HepG2 (cell line): Measurements from ENCODE around the gene CHRNB2. TPM values are rescaled to one million over a fixed set of nuclear protein-coding genes. Genes with fewer than 3 reads are reported as not detected.
A peak's percentile ranks its signal among the peaks of the same experiment; 100 is the strongest.

Experiments
- ATAC-seq: fragments of 200-7000 bp; cut with Tn5 transposase; 3 replicates; pipeline ENCODE4 v1.9.1; 2020; ENCODE audit warnings: mild to moderate bottlenecking, moderate library complexity
- BruUV-seq: library from RNA; stranded (reverse); fragments of 400-500 nt; replicated peaks from 2 replicates; lab custom pipeline; 2021; lab: Mats Ljungman, UMichigan
- CTCF ChIA-PET: fragments of 300-600 bp; formaldehyde crosslinking; extraction: SDS; loops from one replicate; lab custom pipeline; 2021; ENCODE audit warnings: low total read pairs, inconsistent platforms, low intra/inter-chr PET ratio; lab: Yijun Ruan, JAX
- POLR2A ChIA-PET: fragments of 350-600 bp; sonication (Branson Sonifier 250); formaldehyde crosslinking; loops from one replicate; lab custom pipeline; 2020; ENCODE audit warnings: antibody characterized with exemption, inconsistent platforms; lab: Yijun Ruan, JAX
- DNase-seq: peaks from one replicate; pipeline ENCODE4 v3.0.0-alpha.2; 2015; ENCODE audit warnings: low spot score
- FAIRE-seq: peaks from 3 replicates; lab custom pipeline; 2011; peaks lifted over from hg19 to GRCh38; lab: Jason Lieb, UNC
- H2AFZ ChIP-seq: one replicate; pipeline ENCODE4 v1.6.1; 2011; ENCODE audit warnings: low read length, inconsistent platforms
- H3K27ac ChIP-seq: fragments of 300-600 bp; 3 replicates; pipeline ENCODE4 v1.8.0; 2011; ENCODE audit warnings: mixed run types, mild to moderate bottlenecking, mixed read lengths, low read length, inconsistent platforms; ENCODE audit not compliant: insufficient read depth; ENCODE audit errors: extremely low read length
- H3K27me3 ChIP-seq, 2 experiments: fragments of 200-600 bp in 1 of 2; 2 replicates in 1 of 2; 3 replicates in 1 of 2; pipeline versions ENCODE4 v1.6.0 to v1.8.0; 2011; ENCODE audit warnings: low read length in 2 of 2, mild to moderate bottlenecking in 2 of 2, moderate library complexity in 2 of 2, inconsistent platforms in 1 of 2; ENCODE audit not compliant: insufficient read depth in 2 of 2, control insufficient read depth in 1 of 2
- H3K36me3 ChIP-seq, 2 experiments: fragments of 200-600 bp in 1 of 2; replicated peaks in 1 of 2; 2 replicates in 1 of 2; 3 replicates in 1 of 2; pipeline versions ENCODE4 v1.5.1 to v1.8.0; 2011; ENCODE audit warnings: low read length in 2 of 2, inconsistent platforms in 1 of 2; ENCODE audit not compliant: insufficient read depth in 2 of 2, control insufficient read depth in 1 of 2
- H3K4me1 ChIP-seq: 2 replicates; pipeline ENCODE4 v1.5.1; 2012; ENCODE audit warnings: low read length, inconsistent platforms; ENCODE audit not compliant: insufficient read depth
- H3K4me2 ChIP-seq: 2 replicates; pipeline ENCODE4 v1.6.0; 2011; ENCODE audit warnings: low read depth, low read length, inconsistent platforms
- H3K4me3 ChIP-seq, 3 experiments: fragments of 200-600 bp in 1 of 3; sonication (generic), shearing (Covaris generic) in 1 of 3; replicated peaks in 1 of 3; 2 replicates each; pipeline ENCODE4 v1.5.1; 2011 to 2016; ENCODE audit warnings: low read length in 3 of 3, inconsistent platforms in 2 of 3, low read depth in 2 of 3, mild to moderate bottlenecking in 2 of 3, control low read depth in 1 of 3, mixed read lengths in 1 of 3; ENCODE audit not compliant: insufficient read depth in 1 of 3
- H3K79me2 ChIP-seq: one replicate; pipeline ENCODE4 v1.6.1; 2011; ENCODE audit warnings: low read length, inconsistent platforms; ENCODE audit not compliant: insufficient read depth
- H3K9ac ChIP-seq: 2 replicates; pipeline ENCODE4 v1.6.0; 2011; ENCODE audit warnings: mild to moderate bottlenecking, low read depth, low read length, inconsistent platforms; ENCODE audit not compliant: insufficient read depth
- H3K9me3 ChIP-seq: 2 replicates; pipeline ENCODE4 v1.5.1; 2012; ENCODE audit warnings: mild to moderate bottlenecking, low read length
- H4K20me1 ChIP-seq: 2 replicates; pipeline ENCODE4 v1.6.0; 2011; ENCODE audit warnings: inconsistent platforms, mild to moderate bottlenecking, low read length, moderate library complexity; ENCODE audit not compliant: insufficient read depth
- MAFF ChIP-seq: IDR thresholded peaks from 2 replicates; pipeline ENCODE4 v1.6.1; 2011; ENCODE audit warnings: low read depth, low read length, improper control_type of control experiment
- MAFK ChIP-seq, 2 experiments: IDR thresholded peaks in 1 of 2; conservative IDR thresholded peaks in 1 of 2; 2 replicates each; pipeline ENCODE4 v1.6.1; 2011; ENCODE audit warnings: improper control_type of control experiment in 2 of 2, low read length in 2 of 2
- MBD4 ChIP-seq: IDR thresholded peaks from 2 replicates; pipeline ENCODE4 v1.6.1; 2012; ENCODE audit warnings: low read length, inconsistent platforms, borderline replicate concordance
- NKX3-1 ChIP-seq: sonication (generic); formaldehyde crosslinking; IDR thresholded peaks from 2 replicates; pipeline ENCODE4 v1.5.0; 2020; ENCODE audit warnings: missing genetic modification reagents
- SIN3A ChIP-seq: IDR thresholded peaks from 2 replicates; pipeline ENCODE4 v1.6.1; 2011; ENCODE audit warnings: low read depth, mild to moderate bottlenecking, control low read depth, low read length, borderline replicate concordance
- ZNF20 ChIP-seq: sonication (generic); formaldehyde crosslinking; IDR thresholded peaks from 2 replicates; pipeline ENCODE4 v1.4.0; 2020; ENCODE audit warnings: mild to moderate bottlenecking, moderate library complexity, missing genetic modification reagents
- ZNF451 ChIP-seq: sonication (generic); formaldehyde crosslinking; IDR thresholded peaks from 2 replicates; pipeline ENCODE4 v1.5.0; 2020; ENCODE audit warnings: mild to moderate bottlenecking, missing genetic modification reagents
- ZNF496 ChIP-seq: sonication (generic); formaldehyde crosslinking; IDR thresholded peaks from 2 replicates; pipeline ENCODE4 v1.8.1; 2023; ENCODE audit warnings: mild to moderate bottlenecking, moderate library complexity, missing genetic modification reagents; ENCODE audit not compliant: insufficient replicate concordance
- ZNF709 ChIP-seq: sonication (generic); formaldehyde crosslinking; IDR thresholded peaks from 2 replicates; pipeline ENCODE4 v1.5.0; 2020; ENCODE audit warnings: mild to moderate bottlenecking, missing genetic modification reagents
- ZNF766 ChIP-seq: sonication (generic); formaldehyde crosslinking; IDR thresholded peaks from 2 replicates; pipeline ENCODE4 v1.5.0; 2020; ENCODE audit warnings: missing genetic modification reagents, borderline replicate concordance
- WGBS: methylation state at CpG from one replicate; pipeline ENCODE4 v1.1.6; 2017; ENCODE audit warnings: low lambda C conversion rate; 5-methylcytosine and 5-hydroxymethylcytosine counted together
- in situ Hi-C: cut with HindIII; loops from 2 replicates; pipeline ENCODE4 v1.10.0; 2017; ENCODE audit warnings: low pct_unique_long_range_greater_than_20kb; ENCODE audit not compliant: extremely low pct_ligation_motif_present
- intact Hi-C: fragments of 100-400 bp; cut with micrococcal nuclease; formaldehyde crosslinking; loops from one replicate; pipeline ENCODE4 v1.10.0; 2022; ENCODE audit not compliant: unreplicated experiment
- polyA plus RNA-seq, 8 experiments: library from polyadenylated mRNA; depleted of rRNA in 3 of 8; stranded (reverse) in 7 of 8; unstranded in 1 of 8; fragments of >200 nt; fragmentation: Illumina TruSeq in 4 of 8; extraction: Trizol in 4 of 8; gene quantifications; 2 replicates each; pipeline versions ENCODE4 v1.2.1 to v1.2.3, GENCODE V29; 2011 to 2016; ENCODE audit warnings: low read depth in 4 of 8, missing spikeins in 1 of 8, mixed read lengths in 1 of 8; ENCODE audit not compliant: insufficient read depth in 1 of 8
- total RNA-seq, 5 experiments: library from RNA; depleted of rRNA; stranded (reverse); fragments of >200 nt; fragmentation: Illumina TruSeq; extraction: Trizol; gene quantifications; 2 replicates each; pipeline ENCODE4 v1.2.3, GENCODE V29; 2016; ENCODE audit warnings: low read depth in 1 of 5

Gene CHRNB2
- total and polyA plus RNA-seq, 2 of the 13 experiments (the other 11 are each of a cell fraction or from before 2014, with no cell fraction given) = 0.03 to 0.07 TPM

DNA sequence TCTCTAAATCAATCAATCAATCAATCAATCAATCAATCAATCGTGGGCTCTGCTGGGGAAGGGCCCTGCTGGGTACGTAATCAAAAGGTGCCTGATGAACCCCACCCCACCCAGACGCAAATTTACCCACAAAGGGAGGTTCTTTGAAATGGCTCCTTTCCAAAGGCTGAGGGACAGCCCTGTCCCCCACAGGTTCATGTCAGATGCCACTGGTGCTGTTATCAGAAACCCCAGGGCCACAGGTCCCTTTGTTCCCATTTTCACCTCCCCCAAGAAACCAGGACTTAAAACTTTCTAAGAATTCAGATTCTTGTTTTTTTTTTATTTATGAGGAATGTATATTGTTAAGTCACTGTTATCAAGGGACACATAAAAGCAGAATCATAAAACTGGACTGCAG lies 14.2 kb downstream of the CHRNB2 start:
- Histone ChIP-seq H3K9me3 (no peaks in the 10 kb centered on the region), H3K79me2 (no peaks in the 10 kb centered on the region), H3K9ac (no peak overlapping the region), H2AFZ (no peak overlapping the region), H3K27ac (no peak overlapping the region), H3K4me3 (no peak overlapping the region), H3K4me2 (no peak overlapping the region), H3K4me1 (no peaks in the 10 kb centered on the region), H3K27me3 (no peaks in the 10 kb centered on the region), H4K20me1 (no peaks in the 10 kb centered on the region), H3K36me3 (peaks cover 25 to 73% of the 10 kb centered on the region in 2 experiments)
- intact Hi-C loops (no loop called here), in situ Hi-C loops (no loop called here)
- no TSS peak for BruUV-seq
- ChIA-PET CTCF (no interaction called here), POLR2A (no interaction called here)
- 82% methylated on average over 3 of the region's 3 CpGs for WGBS
- no peak for ATAC-seq
- DNase-seq = no peak
- no peak for TF ChIP-seq SIN3A
- no peak for TF ChIP-seq ZNF766
- no peak for TF ChIP-seq ZNF709
- no peak for TF ChIP-seq NKX3-1
- TF ChIP-seq ZNF496 (CRISPR knock-in tag) = no peak
- TF ChIP-seq ZNF451 (CRISPR knock-in tag) = no peak
- no peak for TF ChIP-seq MBD4
- FAIRE-seq = no peak

DNA sequence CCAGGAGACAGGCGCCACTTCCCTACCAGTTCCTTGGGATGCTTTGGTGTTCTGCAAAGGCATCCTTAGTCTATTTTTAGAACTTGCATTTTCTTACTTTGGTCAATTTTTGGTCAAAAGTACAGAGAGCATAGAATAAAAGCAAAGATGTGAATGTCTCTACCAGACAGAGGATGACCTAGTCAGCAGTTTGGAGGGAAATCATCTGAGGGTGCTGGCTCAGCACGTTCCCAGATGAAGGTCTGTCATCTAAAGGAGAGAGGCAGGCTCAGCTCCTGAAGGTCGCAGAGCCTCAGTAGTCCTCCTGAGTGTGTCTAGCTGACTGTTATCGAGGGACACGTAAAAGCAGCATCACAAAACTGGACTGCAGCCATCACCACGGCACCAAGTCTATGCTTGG lies 15.3 kb downstream of the CHRNB2 start:
- Histone ChIP-seq H3K27ac (no peak overlapping the region), H3K4me3 (no peak overlapping the region), H3K4me1 (no peaks in the 10 kb centered on the region), H2AFZ (no peak overlapping the region), H3K4me2 (no peak overlapping the region), H3K36me3 (peaks cover 30 to 84% of the 10 kb centered on the region in 2 experiments), H3K9ac (no peak overlapping the region), H3K9me3 (no peaks in the 10 kb centered on the region), H4K20me1 (no peaks in the 10 kb centered on the region), H3K27me3 (no peaks in the 10 kb centered on the region), H3K79me2 (no peaks in the 10 kb centered on the region)
- intact Hi-C loops = no loop called here
- ATAC-seq = no peak
- in situ Hi-C loops = no loop called here
- POLR2A ChIA-PET = no interaction called here
- no TSS peak for BruUV-seq
- DNase-seq = no peak
- TF ChIP-seq ZNF20 (CRISPR knock-in tag) (no peak), MAFK (conservative IDR thresholded peaks at IDR 0.05 in 1 of 2, IDR thresholded peaks at IDR 0.05 in 1 of 2; ENCODE audit: low read length in 2 of 2) (peak; percentile 38 to 67; a peak in 3 of 4 replicates), MAFF (peak; percentile 51)
- CTCF ChIA-PET = no interaction called here
- no peak for FAIRE-seq
- 100% methylated on average over 4 of the region's 6 CpGs for WGBS
